ENCODE data around the gene FLRT2.

FLRT2 gene

GRCh38 chr14:85565862-85566296 lies 35.9 kb downstream of the FLRT2 start:
- no peak for DNase-seq

- DNase-seq = no peak
These were observed 36.7 kb downstream of the FLRT2 start for GRCh38 chr14:85566603-85567002.

GRCh38 chr14:85572011-85572410 lies 42.1 kb downstream of the FLRT2 start:
- no peak for DNase-seq

GRCh38 chr14:85572845-85573244 lies 42.9 kb downstream of the FLRT2 start:
- no peak for DNase-seq

- no peak for DNase-seq
These were observed 43.5 kb downstream of the FLRT2 start for GRCh38 chr14:85573406-85573805.

GRCh38 chr14:85574853-85575616 lies 45.1 kb downstream of the FLRT2 start:
- DNase-seq = no peak

GRCh38 chr14:85575617-85575898 lies 45.6 kb downstream of the FLRT2 start:
- DNase-seq = no peak

- DNase-seq = no peak
These were observed 46.3 kb downstream of the FLRT2 start for GRCh38 chr14:85576218-85576617.

- no peak for DNase-seq
These were observed 47.1 kb downstream of the FLRT2 start for GRCh38 chr14:85576848-85577542.

GRCh38 chr14:85577543-85578114 lies 47.7 kb downstream of the FLRT2 start:
- DNase-seq = no peak

GRCh38 chr14:85578357-85578756 lies 48.4 kb downstream of the FLRT2 start:
- no peak for DNase-seq

- no peak for DNase-seq
These were observed 49.0 kb downstream of the FLRT2 start for GRCh38 chr14:85578930-85579329.

GRCh38 chr14:85579942-85580341 lies 50.0 kb downstream of the FLRT2 start:
- no peak for DNase-seq

- no peak for DNase-seq
These were observed 50.7 kb downstream of the FLRT2 start for GRCh38 chr14:85580536-85581140.

- no peak for DNase-seq
These were observed 51.7 kb downstream of the FLRT2 start for GRCh38 chr14:85581691-85582090.

GRCh38 chr14:85583380-85583779 lies 53.4 kb downstream of the FLRT2 start:
- no peak for DNase-seq

- DNase-seq = no peak
These were observed 54.5 kb downstream of the FLRT2 start for GRCh38 chr14:85584481-85584880.

GRCh38 chr14:85587151-85587711 lies 57.3 kb downstream of the FLRT2 start:
- no peak for DNase-seq

GRCh38 chr14:85590784-85591183 lies 60.8 kb downstream of the FLRT2 start:
- no peak for DNase-seq

- no peak for DNase-seq
These were observed 64.3 kb downstream of the FLRT2 start for GRCh38 chr14:85594217-85594616.

- DNase-seq = peak; percentile 82
These were observed 66.0 kb downstream of the FLRT2 start for GRCh38 chr14:85595981-85596380.

- DNase-seq = peak; percentile 84
These were observed 66.6 kb downstream of the FLRT2 start for GRCh38 chr14:85596562-85596961.

GRCh38 chr14:85597701-85598100 lies 67.8 kb downstream of the FLRT2 start:
- DNase-seq = no peak

- DNase-seq = no peak
These were observed 70.0 kb downstream of the FLRT2 start for GRCh38 chr14:85599939-85600338.

Data from NCI-H748 treated with DMSO at 0.1 percent for 48 hours (cell line).